IMR-90 (cell line): Measurements from ENCODE around the gene MAGED1. TPM values are rescaled to one million over a fixed set of nuclear protein-coding genes. Genes with fewer than 3 reads are reported as not detected.

Experiments used
- ATAC-seq: fragments of 200-7000 bp; cut with Tn5 transposase; 2 replicates; pipeline ENCODE4 v1.9.1; 2020; ENCODE audit warnings: low read depth, mild to moderate bottlenecking, moderate library complexity
- BruUV-seq: library from RNA; stranded (reverse); fragments of 400-500 nt; replicated peaks from 2 replicates; lab custom pipeline; 2021; lab: Mats Ljungman, UMichigan
- CTCF ChIA-PET: fragments of 300-600 bp; formaldehyde crosslinking; extraction: SDS; loops from one replicate; lab custom pipeline; 2021; ENCODE audit warnings: antibody characterized with exemption; lab: Yijun Ruan, JAX
- POLR2A ChIA-PET: fragments of 300-600 bp; sonication (Branson Sonifier 250); formaldehyde crosslinking; loops from one replicate; lab custom pipeline; 2022; ENCODE audit warnings: antibody characterized with exemption; ENCODE audit not compliant: unreplicated experiment; lab: Charles Lee
- DNase-seq: peaks from one replicate; pipeline ENCODE4 v3.0.0; 2013
- H2AFZ ChIP-seq: replicated peaks from 2 replicates; pipeline ENCODE3; 2013; ENCODE audit warnings: low read length, mild to moderate bottlenecking; ENCODE audit not compliant: poor library complexity
- H2AK5ac ChIP-seq: 2 replicates; pipeline ENCODE4 v1.6.1; 2013; ENCODE audit warnings: low read depth, low read length, inconsistent platforms
- H2AK9ac ChIP-seq: replicated peaks from 2 replicates; pipeline ENCODE3; 2013; ENCODE audit warnings: mild to moderate bottlenecking, low read depth, low read length, moderate library complexity; ENCODE audit not compliant: poor library complexity
- H2BK120ac ChIP-seq: 2 replicates; pipeline ENCODE4 v1.6.1; 2013; ENCODE audit warnings: low read depth, low read length, inconsistent platforms
- H2BK15ac ChIP-seq: 3 replicates; pipeline ENCODE4 v1.6.1; 2013; ENCODE audit warnings: low read depth, low read length, inconsistent platforms
- H2BK20ac ChIP-seq: 2 replicates; pipeline ENCODE4 v1.6.1; 2013; ENCODE audit warnings: low read depth, mild to moderate bottlenecking, inconsistent platforms, low read length, moderate library complexity
- H2BK5ac ChIP-seq: 2 replicates; pipeline ENCODE4 v1.6.1; 2013; ENCODE audit warnings: mild to moderate bottlenecking, low read depth, low read length, inconsistent platforms; ENCODE audit not compliant: poor library complexity, severe bottlenecking
- H3K14ac ChIP-seq: replicated peaks from 2 replicates; pipeline ENCODE4 v1.6.1; 2013; ENCODE audit warnings: low read depth, low read length, inconsistent platforms
- H3K18ac ChIP-seq: 2 replicates; pipeline ENCODE4 v1.6.1; 2013; ENCODE audit warnings: low read depth, low read length, control low read depth
- H3K23ac ChIP-seq: 2 replicates; pipeline ENCODE4 v1.6.1; 2013; ENCODE audit warnings: low read depth, low read length, inconsistent platforms
- H3K27ac ChIP-seq: 2 replicates; pipeline ENCODE4 v1.5.1; 2013; ENCODE audit warnings: mild to moderate bottlenecking, control low read depth, low read length; ENCODE audit not compliant: insufficient read depth
- H3K27me3 ChIP-seq: 2 replicates; pipeline ENCODE4 v1.6.1; 2013; ENCODE audit warnings: low read length; ENCODE audit not compliant: control insufficient read depth, insufficient read depth
- H3K36me3 ChIP-seq: 2 replicates; pipeline ENCODE4 v1.6.1; 2013; ENCODE audit warnings: low read length, mixed read lengths; ENCODE audit not compliant: control insufficient read depth, insufficient read depth
- H3K4ac ChIP-seq: 2 replicates; pipeline ENCODE4 v1.6.1; 2013; ENCODE audit warnings: low read depth, low read length, inconsistent platforms
- H3K4me1 ChIP-seq: 2 replicates; pipeline ENCODE4 v1.6.1; 2013; ENCODE audit warnings: low read length, mixed read lengths; ENCODE audit not compliant: control insufficient read depth, insufficient read depth
- H3K4me2 ChIP-seq: 2 replicates; pipeline ENCODE4 v1.6.1; 2013; ENCODE audit warnings: low read depth, mild to moderate bottlenecking, control low read depth, low read length, moderate library complexity
- H3K4me3 ChIP-seq: 2 replicates; pipeline ENCODE4 v1.5.1; 2013; ENCODE audit warnings: low read depth, mild to moderate bottlenecking, control low read depth, low read length, moderate library complexity; ENCODE audit not compliant: insufficient read depth
- H3K56ac ChIP-seq: 2 replicates; pipeline ENCODE4 v1.6.1; 2013; ENCODE audit warnings: low read length, inconsistent platforms; ENCODE audit not compliant: insufficient read depth; ENCODE audit errors: extremely low read depth
- H3K79me1 ChIP-seq, 2 experiments: 2 replicates each; pipeline ENCODE4 v1.6.1; 2013; ENCODE audit warnings: low read length in 2 of 2, inconsistent platforms in 1 of 2, low read depth in 1 of 2
- H3K9ac ChIP-seq: 2 replicates; pipeline ENCODE4 v1.6.1; 2013; ENCODE audit warnings: low read depth, low read length, control low read depth
- H3K9me1 ChIP-seq: 2 replicates; pipeline ENCODE4 v1.6.1; 2013; ENCODE audit warnings: low read length, inconsistent platforms; ENCODE audit not compliant: insufficient read depth
- H3K9me3 ChIP-seq: 2 replicates; pipeline ENCODE4 v1.6.1; 2013; ENCODE audit warnings: low read length; ENCODE audit not compliant: control insufficient read depth, insufficient read depth
- H4K20me1 ChIP-seq: 2 replicates; pipeline ENCODE4 v1.6.1; 2013; ENCODE audit warnings: low read length, inconsistent platforms; ENCODE audit not compliant: insufficient read depth
- H4K5ac ChIP-seq: 2 replicates; pipeline ENCODE4 v1.6.1; 2013; ENCODE audit warnings: mild to moderate bottlenecking, low read depth, low read length, control low read depth
- H4K8ac ChIP-seq, 2 experiments: 2 replicates each; pipeline ENCODE4 v1.6.1; 2013; ENCODE audit warnings: low read depth in 2 of 2, low read length in 2 of 2, control low read depth in 1 of 2, inconsistent platforms in 1 of 2
- H4K91ac ChIP-seq: 2 replicates; pipeline ENCODE4 v1.6.1; 2013; ENCODE audit warnings: low read depth, low read length, inconsistent platforms; ENCODE audit not compliant: insufficient read depth
- BHLHE40 ChIP-seq: fragments of 150-350 bp; IDR thresholded peaks from 2 replicates; pipeline ENCODE4 v1.6.1; 2016; ENCODE audit warnings: mild to moderate bottlenecking, low read depth, low read length
- CEBPB ChIP-seq: IDR thresholded peaks from 2 replicates; pipeline ENCODE4 v1.6.1; 2012; ENCODE audit warnings: low read depth, low read length, improper control_type of control experiment
- CTCF ChIP-seq: conservative IDR thresholded peaks from 2 replicates; pipeline ENCODE4 v1.5.1; 2012; ENCODE audit warnings: mild to moderate bottlenecking, low read depth, low read length, improper control_type of control experiment
- FOS ChIP-seq: fragments of 150-350 bp; IDR thresholded peaks from 2 replicates; pipeline ENCODE4 v1.6.1; 2016; ENCODE audit warnings: low read depth, low read length
- MAFK ChIP-seq: IDR thresholded peaks from 2 replicates; pipeline ENCODE4 v1.6.1; 2012; ENCODE audit warnings: low read depth, low read length, improper control_type of control experiment
- MAZ ChIP-seq: IDR thresholded peaks from 2 replicates; pipeline ENCODE4 v1.6.1; 2012; ENCODE audit warnings: low read depth, mild to moderate bottlenecking, low read length, improper control_type of control experiment, moderate library complexity, borderline replicate concordance
- MXI1 ChIP-seq: IDR thresholded peaks from 2 replicates; pipeline ENCODE4 v1.6.1; 2012; ENCODE audit warnings: low read depth, mild to moderate bottlenecking, low read length, moderate library complexity, borderline replicate concordance
- NFE2L2 ChIP-seq: fragments of 150-350 bp; IDR thresholded peaks from 2 replicates; pipeline ENCODE4 v1.6.1; 2016; ENCODE audit warnings: low read depth, mild to moderate bottlenecking, low read length
- POLR2A ChIP-seq: IDR thresholded peaks from 2 replicates; pipeline ENCODE4 v1.6.1; 2012; ENCODE audit warnings: mild to moderate bottlenecking, low read depth, low read length
- RCOR1 ChIP-seq: IDR thresholded peaks from 2 replicates; pipeline ENCODE4 v1.6.1; 2012; ENCODE audit warnings: mild to moderate bottlenecking, low read length, improper control_type of control experiment; ENCODE audit not compliant: insufficient replicate concordance
- RFX5 ChIP-seq: IDR thresholded peaks from 2 replicates; pipeline ENCODE4 v1.8.0; 2012; ENCODE audit warnings: low read depth, mild to moderate bottlenecking, low read length, moderate library complexity
- SMC3 ChIP-seq: fragments of 150-350 bp; IDR thresholded peaks from 2 replicates; pipeline ENCODE4 v1.6.1; 2016; ENCODE audit warnings: low read depth, mild to moderate bottlenecking, antibody characterized with exemption, low read length, moderate library complexity
- USF2 ChIP-seq: fragments of 150-350 bp; IDR thresholded peaks from 2 replicates; pipeline ENCODE4 v1.6.1; 2017; ENCODE audit warnings: mild to moderate bottlenecking, antibody characterized with exemption, low read length, low read depth
- WGBS, 2 experiments: methylation state at CpG; one replicate each; pipeline versions ENCODE4 v1.1.5 to v1.1.7; 2013; ENCODE audit warnings: missing lambda C conversion rate in 2 of 2; ENCODE audit not compliant: insufficient read length in 1 of 2; ENCODE audit errors: extremely low coverage in 2 of 2; 5-methylcytosine and 5-hydroxymethylcytosine counted together
- dilution Hi-C: fragments of 300-500 bp; cut with HindIII; formaldehyde crosslinking; loops from one replicate; pipeline ENCODE4 v1.14.3; 2018; ENCODE audit warnings: low sequenced_read_pairs; ENCODE audit not compliant: unreplicated experiment
- in situ Hi-C: fragments of 300-500 bp; cut with MboI; formaldehyde crosslinking; loops from 3 replicates; pipeline ENCODE4 v1.14.3; 2019; ENCODE audit warnings: low sequenced_read_pairs, inconsistent platforms, mixed read lengths
- intact Hi-C: fragments of 100-400 bp; cut with micrococcal nuclease; formaldehyde crosslinking; loops from 2 replicates; pipeline ENCODE4 v1.10.0; 2022
- polyA plus RNA-seq, 3 experiments: library from polyadenylated mRNA; depleted of rRNA; stranded (reverse); fragments of >200 nt; gene quantifications; 2 replicates each; pipeline ENCODE4 v1.2.3, GENCODE V29; 2012; ENCODE audit warnings: low replicate concordance in 1 of 3
- total RNA-seq: library from RNA; depleted of rRNA; stranded (reverse); fragments of >200 nt; gene quantifications from 2 replicates; pipeline ENCODE4 v1.2.3, GENCODE V29; 2012

The MAGED1 gene
- total and polyA plus RNA-seq, 2 of the 4 experiments (the other 2 are of a cell fraction): 484 to 552 TPM

- Histone ChIP-seq H3K79me1 (peaks cover 2 to 18% of the 10 kb centered on the region in 2 experiments; a peak in 3 of 4 replicates), H3K14ac (no peak overlapping the region), H3K4me1 (peaks cover 2% of the 10 kb centered on the region; the same call in 1 of the 2 replicates), H2AFZ (peak overlapping the region; percentile 15), H4K8ac (no peak overlapping the region), H3K23ac (no peak overlapping the region), H3K4me2 (no peak overlapping the region), H3K4me3 (no peak overlapping the region), H3K9me3 (no peaks in the 10 kb centered on the region), H4K91ac (no peak overlapping the region), H2BK120ac (no peak overlapping the region), H3K27ac (no peak overlapping the region), H2BK15ac (no peak overlapping the region), H2BK20ac (no peak overlapping the region), H2BK5ac (no peak overlapping the region), H3K9me1 (peaks cover 6% of the 10 kb centered on the region; the same call in 1 of the 2 replicates), H3K36me3 (peaks cover 33% of the 10 kb centered on the region), H4K20me1 (peaks cover 48% of the 10 kb centered on the region), H2AK9ac (no peak overlapping the region), H3K56ac (no peak overlapping the region), H3K27me3 (no peaks in the 10 kb centered on the region; the same call in 1 of the 2 replicates), H3K18ac (no peak overlapping the region), H4K5ac (no peak overlapping the region), H2AK5ac (no peak overlapping the region), H3K4ac (no peak overlapping the region), H3K9ac (no peak overlapping the region)
- ChIA-PET POLR2A (no interaction called here), CTCF (no interaction called here)
- ATAC-seq (no peak), DNase-seq (no peak)
- WGBS, 2 experiments: no CpG with 5 or more reads among the region's 5 CpGs
- TF ChIP-seq RFX5: no peak
- no peak for TF ChIP-seq MAFK
- no peak for TF ChIP-seq USF2
- TF ChIP-seq POLR2A: no peak
- TF ChIP-seq CTCF: no peak
- TF ChIP-seq NFE2L2: no peak
- TF ChIP-seq BHLHE40: no peak
- no peak for TF ChIP-seq MXI1
- no peak for TF ChIP-seq CEBPB
- no peak for TF ChIP-seq MAZ
- TF ChIP-seq SMC3: no peak
- no peak for TF ChIP-seq RCOR1
- no peak for TF ChIP-seq FOS
- BruUV-seq: no TSS peak
- in situ Hi-C loops: no loop called here
- intact Hi-C loops: no loop called here
- dilution Hi-C loops: no loop called here
These were observed 9.2 kb downstream of the MAGED1 start for GRCh38 chrX:51902510-51903050.
